A172 (cell line): ENCODE results near the gene GRID1. TPM values are rescaled to one million over a fixed set of nuclear protein-coding genes. Genes with fewer than 3 reads are reported as not detected.
"Not testable (repeated sequence)": the region's sequence is repeated elsewhere in the genome, so short reads cannot be mapped to it uniquely, and the experiment has no call there.

Experiments
- DNase-seq: peaks from one replicate; pipeline ENCODE4 v3.0.0-alpha.2; 2015; ENCODE audit warnings: low spot score
- total RNA-seq: library from RNA; depleted of rRNA; stranded (reverse); fragments of >200 nt; shearing (Covaris generic); gene quantifications from 2 replicates; pipeline ENCODE4 v1.2.3, GENCODE V29; 2014

Gene GRID1
- total RNA-seq, 1 experiment from 2014 or later: 4.9 TPM

DNA sequence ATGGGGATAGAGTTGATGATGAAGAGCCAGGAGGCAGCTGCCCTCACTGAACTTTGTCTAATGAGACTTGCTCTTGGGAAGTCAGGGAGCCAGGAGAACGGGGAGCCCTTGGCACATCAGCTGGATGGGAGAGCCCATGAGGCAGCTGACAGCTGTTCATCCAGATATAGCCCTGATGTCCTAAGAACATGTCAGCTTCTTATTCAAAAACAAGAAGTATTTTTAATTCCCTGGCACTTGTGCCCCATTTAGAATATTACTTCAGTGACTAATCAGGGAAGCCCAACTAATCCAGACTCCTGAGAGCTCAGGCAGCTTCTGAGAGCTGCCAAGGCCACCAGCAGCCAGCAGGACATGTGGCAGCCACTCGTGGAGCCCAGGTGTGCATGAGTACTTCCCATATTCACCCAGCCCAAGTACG is 363.4 kb downstream of the GRID1 start:
- DNase-seq: no peak

DNA sequence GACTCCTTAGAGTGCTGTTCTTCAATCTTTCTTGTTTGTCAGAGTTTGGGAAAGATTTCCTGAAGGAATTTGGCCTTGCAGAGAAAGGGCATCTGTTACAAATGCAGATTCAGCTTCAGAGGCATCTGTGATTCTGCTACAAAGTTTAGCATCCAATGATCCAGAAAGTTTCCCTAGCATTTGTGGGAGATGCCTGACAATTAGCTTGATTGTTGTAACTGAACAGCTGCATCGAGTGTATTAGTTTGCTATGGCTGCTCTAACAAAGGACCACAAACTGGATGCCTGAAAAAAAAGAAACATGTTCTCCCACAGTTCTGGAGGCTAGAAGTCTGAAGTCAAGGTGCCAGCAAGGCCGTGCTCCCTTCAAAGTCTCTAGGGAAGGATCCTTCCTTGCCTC is 365.1 kb downstream of the GRID1 start:
- DNase-seq: no peak

DNA sequence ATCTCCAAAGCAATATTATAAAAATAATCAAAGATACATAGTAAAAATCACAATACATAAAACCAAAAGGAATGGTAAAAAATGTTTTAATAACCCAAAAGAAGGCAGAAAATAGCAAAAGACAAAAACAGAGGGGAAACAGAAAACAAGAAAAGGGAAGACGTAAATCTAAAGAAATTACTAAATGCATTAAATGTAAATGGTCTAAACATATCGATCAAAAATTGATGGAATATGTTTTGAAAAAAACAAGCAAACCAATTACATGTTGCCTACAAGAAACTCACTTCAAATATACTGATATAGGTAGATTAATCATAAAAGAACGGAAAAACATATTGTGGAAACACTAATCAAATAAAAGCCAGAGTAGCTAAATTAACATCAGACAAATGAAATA is 369.1 kb downstream of the GRID1 start:
- DNase-seq: no peak

DNA sequence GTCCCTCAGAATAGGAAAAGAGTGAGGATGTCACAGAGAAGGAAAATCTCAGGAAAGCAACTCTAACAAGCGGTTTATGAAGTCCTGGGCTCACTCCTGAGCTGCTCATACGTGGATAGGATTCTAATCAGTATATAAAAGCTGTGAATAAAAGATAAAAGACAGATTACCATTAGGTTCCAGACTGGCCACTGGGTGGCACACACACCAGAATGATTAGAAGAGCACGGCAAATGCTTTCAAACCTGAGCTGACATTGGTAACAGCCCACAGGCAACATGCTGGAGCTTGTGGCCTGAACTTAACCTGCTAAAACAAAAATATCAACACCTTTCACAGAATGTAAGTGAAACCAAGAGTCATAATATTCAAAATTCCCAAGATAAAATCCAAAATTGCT is 370.8 kb downstream of the GRID1 start:
- peak; percentile 57 for DNase-seq

DNA sequence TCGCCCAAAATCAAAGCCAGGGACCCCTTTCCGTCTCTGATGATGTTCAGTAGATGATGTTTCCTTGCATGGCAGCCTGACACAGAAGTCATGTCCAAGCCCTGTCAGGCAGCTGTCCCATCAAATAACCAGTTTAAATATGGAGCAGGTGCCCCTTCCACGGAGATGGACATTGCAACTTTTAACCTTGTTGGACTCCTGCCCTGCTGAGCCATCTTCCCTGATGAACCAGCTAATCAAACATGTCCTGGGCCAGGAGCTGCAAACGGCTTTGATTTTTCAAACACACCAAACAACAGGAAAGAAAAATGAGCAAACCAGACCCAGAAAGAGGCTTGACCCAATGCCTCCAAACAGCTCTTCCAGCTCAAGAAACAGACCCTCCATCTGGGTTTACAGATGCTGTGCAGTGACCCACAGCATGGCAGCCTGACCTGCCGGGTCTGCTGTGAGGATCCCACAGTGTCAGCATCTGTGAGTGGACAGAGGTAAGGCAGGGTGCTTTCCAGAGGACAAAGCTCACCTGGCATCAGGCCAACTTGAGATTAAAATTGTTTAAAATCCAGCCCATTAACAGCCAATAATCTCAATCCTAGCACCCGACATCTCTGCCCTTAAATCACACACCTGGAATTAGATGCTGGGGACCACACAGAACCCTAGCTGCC is 372.6 kb downstream of the GRID1 start:
- no peak for DNase-seq

DNA sequence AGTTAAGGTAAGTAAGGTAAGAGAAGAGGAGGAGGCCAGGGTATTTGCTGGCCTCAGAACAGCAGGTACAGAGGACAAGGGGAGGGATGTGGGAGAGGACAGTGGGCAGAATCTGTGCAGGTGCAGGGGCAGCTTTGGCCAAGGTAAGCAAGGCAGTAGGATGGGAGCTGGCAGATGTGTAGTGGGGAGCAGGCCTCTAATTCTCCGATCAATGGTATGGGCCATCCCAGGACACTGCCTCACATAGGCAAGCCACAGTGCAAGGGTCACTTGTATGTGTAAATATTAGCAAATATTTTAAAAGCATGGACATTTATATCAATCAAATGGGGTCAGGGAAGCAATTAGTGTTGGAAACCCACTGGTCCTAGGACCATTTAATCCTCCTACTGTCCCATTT is 373.5 kb downstream of the GRID1 start:
- no peak for DNase-seq

DNA sequence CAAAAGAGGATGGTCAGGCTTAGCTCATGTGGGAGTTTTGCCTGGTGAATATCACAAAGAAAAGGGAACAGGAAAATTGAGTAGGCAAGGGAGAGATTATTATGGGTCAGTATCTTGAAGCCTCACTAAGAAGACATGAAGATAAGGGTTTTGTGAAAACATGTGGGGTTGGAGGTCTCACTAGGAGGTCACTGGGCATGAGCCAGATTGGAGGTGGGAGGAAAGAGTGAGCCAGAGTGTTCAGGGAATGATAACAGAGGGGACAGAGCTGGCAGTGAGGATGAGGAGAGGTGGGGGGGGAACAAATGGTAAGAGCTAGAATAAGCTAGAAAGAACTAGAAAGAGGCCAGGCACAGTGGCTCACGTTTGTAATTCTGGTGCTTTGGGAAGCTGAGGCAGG is 374.3 kb downstream of the GRID1 start:
- no peak for DNase-seq

DNA sequence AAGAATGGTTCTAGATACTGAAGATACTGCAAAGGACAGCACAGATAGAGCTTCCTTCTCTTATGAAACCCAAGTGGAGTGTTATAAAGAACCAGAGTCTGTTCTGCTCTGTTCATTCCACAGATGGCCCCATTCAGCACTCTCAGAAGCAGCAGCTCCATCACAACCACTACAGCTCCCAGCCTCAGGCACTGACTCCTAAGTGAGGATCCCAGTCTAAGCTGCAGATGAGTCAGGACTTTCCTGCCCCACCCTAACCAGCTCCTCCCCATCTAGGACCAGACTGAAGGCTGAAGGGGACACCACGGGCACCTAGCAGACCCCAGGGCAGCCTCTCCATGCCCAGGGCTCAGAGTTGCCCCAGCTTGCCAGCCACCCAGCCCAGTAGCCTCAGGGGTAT is 379.8 kb downstream of the GRID1 start:
- peak; percentile 56 for DNase-seq

DNA sequence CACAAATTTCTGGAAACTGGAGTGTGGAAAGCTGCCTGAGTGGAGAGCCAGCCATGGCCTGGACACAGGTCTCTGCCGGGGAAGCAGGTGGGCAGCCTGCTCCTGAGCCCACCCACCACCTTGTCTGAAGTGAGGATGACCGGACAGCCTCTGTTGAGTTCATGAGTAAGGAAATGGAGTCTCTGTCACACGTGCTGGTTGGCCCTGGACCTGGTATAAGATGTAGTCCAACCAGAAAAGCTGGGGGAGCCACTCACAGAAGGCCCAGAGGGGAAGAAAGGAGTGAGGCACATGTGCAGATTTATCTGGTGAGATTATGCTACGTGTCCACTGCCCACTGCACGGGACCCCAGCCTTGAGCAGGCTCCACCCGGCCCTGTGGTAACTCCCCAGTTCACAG is 383.5 kb downstream of the GRID1 start:
- no peak for DNase-seq

DNA sequence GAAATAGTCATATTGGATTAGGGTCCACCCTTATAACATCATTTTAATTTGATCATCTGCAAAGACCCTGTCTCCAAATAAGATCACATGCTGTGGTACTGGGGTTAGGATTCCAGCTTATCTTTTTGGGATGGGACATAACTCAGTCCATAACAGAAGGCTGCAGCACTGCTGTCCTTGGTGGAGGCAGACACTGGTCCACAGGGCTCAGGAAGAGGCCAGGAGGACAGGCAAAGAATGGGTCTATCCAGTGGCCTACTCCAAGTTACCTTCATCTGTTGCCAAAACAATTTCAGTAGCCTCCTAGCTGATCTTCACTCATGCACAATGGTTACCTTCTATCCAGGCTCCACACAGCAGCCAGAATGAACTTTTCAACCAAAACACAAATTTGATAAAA is 387.0 kb downstream of the GRID1 start:
- no peak for DNase-seq

DNA sequence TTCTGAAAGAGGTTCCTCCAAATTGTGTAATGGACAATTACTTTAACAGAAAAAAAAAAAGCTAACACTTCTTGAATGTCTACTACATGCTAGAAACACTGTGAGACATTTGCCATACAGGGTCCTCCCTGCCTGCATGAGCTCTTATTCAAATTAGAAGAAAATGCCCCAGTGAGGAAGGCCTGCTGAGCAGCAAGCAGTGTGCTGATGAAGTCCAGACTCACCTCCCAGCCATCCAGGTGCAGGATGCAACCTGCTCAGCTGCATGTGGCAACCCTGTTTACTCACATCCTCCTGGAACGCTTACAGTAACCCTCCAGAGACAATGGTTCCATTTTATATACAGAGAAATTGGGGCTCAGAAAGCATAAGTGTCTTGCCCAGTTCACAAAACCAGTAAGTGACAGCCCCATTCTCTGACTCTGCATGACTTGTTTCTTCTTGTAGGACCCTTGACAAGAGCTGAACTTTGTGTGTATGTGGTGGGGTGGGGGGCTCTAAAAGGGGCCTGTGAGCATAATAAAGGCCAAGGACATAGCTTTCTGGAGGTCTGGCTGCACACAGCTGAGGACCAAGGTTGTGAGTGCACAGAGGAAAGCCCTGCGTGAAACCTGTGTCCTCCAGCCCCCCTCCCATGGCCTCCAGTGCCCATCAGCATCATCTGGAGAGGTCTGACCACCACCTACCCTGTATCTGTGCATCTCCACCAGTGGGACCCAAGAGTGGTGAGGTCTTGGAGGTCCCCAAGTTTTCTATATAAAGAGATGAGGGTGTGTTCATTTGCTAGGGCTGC is 387.8 kb downstream of the GRID1 start:
- DNase-seq: no peak

DNA sequence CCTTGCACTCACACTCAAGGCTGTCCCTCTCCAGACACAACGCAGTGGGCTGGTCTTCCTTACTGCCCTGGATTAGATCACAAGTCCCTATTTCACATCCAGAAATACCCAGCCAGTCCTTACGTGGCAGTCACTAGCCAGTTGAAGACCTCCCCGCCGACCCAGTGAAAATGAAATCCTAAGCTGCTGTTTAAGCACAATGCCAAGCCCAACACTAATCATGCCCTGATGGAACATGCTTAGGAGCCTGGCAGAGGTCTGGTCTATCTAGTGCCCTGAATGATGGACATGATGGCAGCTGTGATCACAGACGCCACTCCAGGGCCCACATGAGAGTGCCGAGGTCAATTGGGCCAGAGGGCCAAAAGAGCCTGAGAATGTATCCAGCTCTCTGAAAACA is 389.0 kb downstream of the GRID1 start:
- no peak for DNase-seq

DNA sequence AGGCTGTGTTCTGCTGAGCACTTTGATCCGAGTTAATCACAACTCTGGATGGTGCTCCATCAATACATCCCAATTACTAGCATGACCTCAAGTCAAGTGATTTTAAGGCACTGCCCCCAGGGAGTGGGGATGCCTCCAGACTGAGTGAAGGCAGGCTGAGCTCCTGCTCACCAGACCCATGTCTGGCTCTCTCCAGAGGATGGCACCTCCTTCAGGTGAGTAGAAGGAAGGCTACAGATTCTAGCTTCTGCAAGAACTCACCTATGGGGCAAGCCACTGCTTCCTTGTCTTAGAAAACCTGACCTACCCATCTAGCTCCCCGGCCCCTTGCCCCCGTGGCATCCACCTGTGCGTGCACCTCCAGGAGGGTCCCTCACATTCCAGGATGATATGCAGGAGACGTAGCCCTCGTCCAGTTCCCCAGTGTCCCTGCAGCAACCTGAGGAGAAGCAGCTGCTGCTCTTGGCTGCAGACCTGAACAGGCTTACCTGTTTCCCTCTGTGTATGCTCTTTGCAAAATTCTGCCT is 390.3 kb downstream of the GRID1 start:
- DNase-seq: no peak

DNA sequence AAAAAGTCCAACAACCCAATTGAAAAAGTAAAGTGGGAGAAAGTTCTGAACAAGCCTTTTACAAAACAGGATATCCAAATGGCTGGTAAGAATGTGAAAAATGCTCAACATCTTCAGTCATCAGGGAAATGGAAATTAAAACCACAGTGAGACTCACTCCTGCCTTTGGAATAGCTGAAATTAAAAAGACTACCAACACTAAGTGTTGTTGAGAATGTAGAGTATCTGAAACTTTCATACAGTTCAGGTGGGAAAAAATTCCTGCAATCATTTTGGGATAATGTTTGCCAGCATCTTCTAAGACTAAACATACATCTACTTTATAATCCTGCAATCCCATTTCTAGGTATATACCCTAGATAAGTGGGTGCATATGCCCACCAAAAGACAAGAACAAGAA is 395.1 kb downstream of the GRID1 start:
- no peak for DNase-seq

DNA sequence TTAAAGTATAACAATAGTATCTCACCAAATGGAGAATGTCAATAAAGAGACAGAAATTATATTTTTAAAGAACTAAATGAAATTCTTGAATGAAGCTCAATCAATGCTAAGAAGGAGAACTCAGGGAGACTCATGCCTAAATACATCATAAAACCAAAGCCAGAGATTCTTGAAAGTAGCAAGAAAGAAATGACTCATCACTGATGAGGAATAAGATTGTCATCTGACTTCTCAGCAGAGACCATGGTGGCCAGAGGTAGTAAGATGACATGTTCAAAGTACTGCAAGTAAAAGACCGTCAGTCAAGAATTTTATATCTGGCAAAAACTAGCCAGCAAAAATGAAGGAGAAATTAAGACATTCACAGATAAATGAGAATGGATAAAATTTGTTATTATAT is 399.0 kb downstream of the GRID1 start:
- DNase-seq: peak; percentile 66

DNA sequence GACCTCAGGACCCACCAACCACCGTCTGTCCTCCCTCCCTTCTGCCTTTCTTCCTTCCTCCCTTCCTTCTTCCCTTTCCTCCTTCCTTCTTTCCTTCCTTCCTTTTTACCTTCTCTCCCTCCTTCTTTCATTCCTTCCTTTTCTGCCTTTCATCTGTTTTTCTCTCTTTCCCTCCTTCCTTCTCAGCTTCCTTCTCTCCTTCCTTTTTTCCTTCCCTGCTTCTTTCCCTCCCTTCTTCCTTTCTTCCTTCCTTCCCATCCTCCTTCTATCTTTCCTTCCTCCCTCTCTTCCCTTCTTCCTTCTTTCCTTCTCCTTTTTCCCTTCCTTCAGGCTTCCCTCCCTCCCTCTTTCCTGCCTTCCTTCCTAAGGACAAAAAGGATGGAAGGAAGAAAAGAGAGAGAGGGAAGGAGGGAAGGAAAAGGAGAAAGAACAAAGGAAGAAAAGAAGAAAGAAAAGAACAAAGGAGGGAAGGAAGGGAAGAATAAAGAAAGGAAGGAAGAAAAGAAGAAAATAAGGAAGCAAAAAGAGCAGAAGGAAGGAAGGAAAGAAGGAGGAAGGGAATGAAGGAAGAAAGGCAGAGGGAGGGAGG is 405.0 kb downstream of the GRID1 start:
- no peak for DNase-seq

DNA sequence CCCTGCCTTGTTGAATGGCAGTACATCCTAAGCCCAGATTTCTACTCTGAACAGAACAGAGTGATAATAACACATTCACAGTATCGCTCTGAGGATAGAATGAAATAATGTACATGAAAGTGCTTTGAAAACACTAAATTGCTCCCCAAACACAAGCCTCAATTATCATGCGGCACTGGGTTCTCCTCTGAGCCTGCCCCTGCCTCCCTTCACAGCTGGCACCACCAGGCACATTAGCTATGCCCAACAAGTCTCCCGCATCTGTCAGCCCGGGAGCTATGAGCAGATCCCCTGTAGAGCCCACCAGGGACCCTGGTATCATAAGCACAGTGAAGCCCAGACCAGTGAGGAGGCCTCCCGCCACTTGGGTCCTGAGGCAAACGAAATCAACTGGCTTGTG is 405.5 kb downstream of the GRID1 start:
- DNase-seq: no peak

DNA sequence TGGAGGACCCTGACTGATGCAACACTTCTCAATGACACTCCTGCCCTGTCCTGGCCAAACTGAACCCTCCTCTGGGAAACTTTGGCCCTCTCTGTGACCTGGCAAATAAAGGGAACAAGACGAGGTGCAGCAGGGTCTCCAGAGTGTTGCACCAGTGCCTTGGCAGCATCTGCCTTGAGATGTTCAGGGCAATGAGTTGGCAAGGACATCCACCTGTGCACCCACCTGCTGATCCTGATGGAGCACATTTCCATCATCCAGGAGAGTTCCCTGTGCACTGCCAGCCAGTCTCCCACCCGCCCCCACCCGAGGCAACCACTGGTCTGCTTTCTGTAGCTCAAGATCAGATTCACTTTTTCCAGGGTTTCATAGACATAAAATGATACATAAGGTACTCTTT is 407.4 kb downstream of the GRID1 start:
- no peak for DNase-seq

DNA sequence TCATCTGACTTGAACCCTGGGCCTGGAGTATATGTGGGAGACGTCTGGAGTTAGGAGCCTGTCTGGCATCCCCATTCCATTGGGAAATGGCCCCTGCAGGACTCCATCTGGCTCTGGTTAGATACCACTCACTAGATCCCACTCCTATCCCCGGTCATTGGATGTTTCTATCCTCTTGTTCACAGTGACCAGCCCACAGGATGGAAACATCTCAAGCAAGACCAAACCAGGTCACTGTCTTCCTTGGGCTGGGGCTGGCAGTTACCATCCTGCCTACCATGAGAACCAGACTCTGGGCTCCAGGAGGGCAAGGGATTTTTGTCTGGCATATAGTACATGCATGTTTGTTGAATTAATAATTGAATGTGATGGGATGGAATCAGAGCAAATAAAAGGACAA is 415.7 kb downstream of the GRID1 start:
- DNase-seq: no peak

DNA sequence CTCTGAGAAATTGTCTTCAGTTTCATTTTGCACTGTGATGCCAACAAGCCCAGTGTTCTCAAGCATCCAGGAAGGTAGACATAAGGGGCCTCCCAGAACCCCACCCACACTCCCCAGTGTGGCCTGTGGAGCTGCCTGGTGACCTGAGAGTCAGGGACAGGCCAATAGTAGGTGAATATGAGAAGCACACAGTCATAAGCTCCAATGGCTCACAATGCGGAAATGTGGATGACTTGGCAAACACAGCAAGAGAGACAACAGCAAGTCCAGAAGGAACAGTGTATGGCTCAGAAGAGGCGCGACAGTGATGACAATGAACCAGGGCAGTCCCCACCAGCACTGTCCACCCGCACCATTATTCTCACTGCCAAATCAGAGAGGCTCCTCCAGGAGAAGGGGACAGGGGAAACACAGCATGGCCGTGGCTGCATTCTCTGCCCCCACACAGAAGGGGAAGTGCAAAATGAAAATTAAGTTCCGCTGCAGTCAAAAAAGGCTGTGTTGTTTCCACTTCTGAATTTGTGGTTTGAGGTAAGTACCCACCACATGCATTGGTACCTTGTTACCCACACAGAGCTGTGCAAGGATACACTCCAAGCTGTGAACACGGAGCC is 419.8 kb downstream of the GRID1 start:
- no peak for DNase-seq

DNA sequence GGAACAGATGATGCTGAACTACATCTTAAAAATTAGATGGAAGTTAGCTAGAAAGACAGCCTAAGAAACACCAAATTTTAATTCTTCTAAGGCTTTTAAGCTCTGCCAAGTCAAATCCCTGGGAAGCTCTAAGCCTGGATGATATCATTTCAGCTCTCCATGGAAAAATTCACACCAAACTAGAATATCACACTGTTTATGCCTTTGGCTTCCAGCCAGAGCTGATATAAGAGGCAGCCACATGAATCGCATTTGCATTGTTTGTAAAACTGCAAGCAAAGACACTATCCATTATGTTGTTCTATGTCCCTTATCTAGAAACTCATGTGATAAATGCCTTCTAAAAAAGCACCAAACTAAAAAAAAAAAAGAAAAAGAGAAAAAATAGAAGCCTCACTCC is 430.4 kb downstream of the GRID1 start:
- DNase-seq: no peak

DNA sequence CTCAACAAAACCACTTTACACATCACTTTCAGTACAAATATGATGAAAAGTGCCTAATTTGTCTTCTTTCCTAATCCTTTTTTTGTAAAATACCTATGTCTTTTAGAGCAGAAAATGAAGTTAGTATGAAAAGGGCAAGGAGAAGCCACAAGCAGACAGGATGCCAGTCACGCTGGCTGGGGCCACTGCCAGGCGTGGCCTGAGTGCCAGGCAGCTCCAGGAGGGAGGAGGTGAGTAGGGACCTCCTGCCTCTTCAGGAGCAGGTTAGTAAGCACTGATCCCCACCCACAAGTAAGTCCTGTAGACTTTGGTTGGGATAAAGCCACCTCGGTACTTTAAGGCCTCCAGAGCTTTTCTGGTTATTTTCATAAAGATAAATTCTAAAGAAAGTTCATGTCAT is 432.0 kb downstream of the GRID1 start:
- DNase-seq: no peak

DNA sequence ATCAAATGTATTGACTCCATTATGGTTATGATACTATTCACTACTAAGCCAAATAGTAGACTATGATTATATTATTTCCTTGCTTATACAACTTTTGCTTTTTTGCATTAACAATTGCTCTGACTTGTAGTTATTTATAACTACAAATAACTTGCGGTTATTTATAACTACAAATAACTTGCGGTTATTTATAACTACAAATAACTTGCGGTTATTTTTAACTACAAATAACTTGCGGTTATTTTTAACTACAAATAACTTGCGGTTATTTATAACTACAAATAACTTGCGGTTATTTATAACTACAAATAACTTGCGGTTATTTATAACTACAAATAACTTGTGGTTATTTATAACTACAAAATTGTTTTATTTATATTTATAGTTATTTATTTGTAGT is 436.6 kb downstream of the GRID1 start:
- not testable (repeated sequence) for DNase-seq
